Kidney epithelial cell (primary cell): ENCODE measurements around the gene F2. TPM values are rescaled to one million over a fixed set of nuclear protein-coding genes. Genes with fewer than 3 reads are reported as not detected.

ENCODE experiments used
- DNase-seq: peaks from one replicate; pipeline ENCODE4 v3.0.0-alpha.2; 2010; ENCODE audit warnings: low read depth
- H3K27me3 ChIP-seq: 2 replicates; pipeline ENCODE4 v1.6.0; 2011; ENCODE audit warnings: low read length; ENCODE audit not compliant: control insufficient read depth, insufficient read depth
- H3K36me3 ChIP-seq: 2 replicates; pipeline ENCODE4 v1.5.1; 2011; ENCODE audit warnings: low read length; ENCODE audit not compliant: control insufficient read depth, insufficient read depth
- H3K4me3 ChIP-seq: 2 replicates; pipeline ENCODE4 v1.5.1; 2011; ENCODE audit warnings: low read depth, mild to moderate bottlenecking, control low read depth, low read length
- CTCF ChIP-seq: IDR thresholded peaks from 2 replicates; pipeline ENCODE4 v1.5.1; 2011; ENCODE audit warnings: mild to moderate bottlenecking, moderate library complexity, low read length, control low read depth, inconsistent platforms; ENCODE audit not compliant: insufficient read depth, poor library complexity, severe bottlenecking
- total RNA-seq: library from RNA; depleted of rRNA; stranded (reverse); fragments of >200 nt; gene quantifications from 2 replicates; pipeline ENCODE4 v1.2.3, GENCODE V29; 2015

Gene F2
- total RNA-seq, 1 donor from 2014 or later = not detected

GRCh38 chr11:46762248-46762647, 43.2 kb downstream of the F2 start:
- Histone ChIP-seq H3K4me3 (no peak overlapping the region), H3K36me3 (peaks cover 3% of the 10 kb centered on the region), H3K27me3 (no peaks in the 10 kb centered on the region)
- no peak for DNase-seq
- no peak for TF ChIP-seq CTCF

GRCh38 chr11:46766656-46767055, 47.6 kb downstream of the F2 start:
- DNase-seq = no peak
- H3K4me3 ChIP-seq = no peak overlapping the region
- no peak for TF ChIP-seq CTCF
- H3K36me3 ChIP-seq = no peaks in the 10 kb centered on the region
- no peaks in the 10 kb centered on the region for H3K27me3 ChIP-seq

GRCh38 chr11:46769636-46770221, 50.7 kb downstream of the F2 start:
- TF ChIP-seq CTCF = no peak
- H3K36me3 ChIP-seq = no peaks in the 10 kb centered on the region
- no peak for DNase-seq
- H3K4me3 ChIP-seq = no peak overlapping the region
- H3K27me3 ChIP-seq = no peaks in the 10 kb centered on the region

- H3K27me3 ChIP-seq = no peaks in the 10 kb centered on the region
- H3K36me3 ChIP-seq = no peaks in the 10 kb centered on the region
- no peak for DNase-seq
- no peak for TF ChIP-seq CTCF
- no peak overlapping the region for H3K4me3 ChIP-seq
Observed at GRCh38 chr11:46776878-46777277, 57.9 kb downstream of the F2 start.

- no peak for DNase-seq
- no peak overlapping the region for H3K4me3 ChIP-seq
- TF ChIP-seq CTCF = no peak
- H3K27me3 ChIP-seq = no peaks in the 10 kb centered on the region
- no peaks in the 10 kb centered on the region for H3K36me3 ChIP-seq
Observed at GRCh38 chr11:46778416-46778815, 59.4 kb downstream of the F2 start.

Other genes with a start within 250 kb of the F2 start
- gene AMBRA1, start 125.2 kb upstream of the F2 start, total RNA-seq = 23.1 and 28.7 TPM in 2 replicates
- gene HARBI1, start 102.0 kb upstream of the F2 start, total RNA-seq = 5.8 and 8.0 TPM in 2 replicates
- gene ATG13, start 101.7 kb upstream of the F2 start, total RNA-seq = 90.7 and 101 TPM in 2 replicates
- 51.6 and 61.7 TPM in 2 replicates for gene ARHGAP1, start 18.6 kb upstream of the F2 start, total RNA-seq
- 23.0 and 26.8 TPM in 2 replicates for gene ZNF408, start 18.2 kb upstream of the F2 start, total RNA-seq
- gene CKAP5, start 127.1 kb downstream of the F2 start, total RNA-seq = 44.6 and 49.0 TPM in 2 replicates
- 6.1 and 9.9 TPM in 2 replicates for gene LRP4, start 199.3 kb downstream of the F2 start, total RNA-seq
- 31.5 and 45.6 TPM in 2 replicates for gene CSTPP1, start 217.5 kb downstream of the F2 start, total RNA-seq